Measurements from ENCODE around the gene RBM4B.

DNA sequence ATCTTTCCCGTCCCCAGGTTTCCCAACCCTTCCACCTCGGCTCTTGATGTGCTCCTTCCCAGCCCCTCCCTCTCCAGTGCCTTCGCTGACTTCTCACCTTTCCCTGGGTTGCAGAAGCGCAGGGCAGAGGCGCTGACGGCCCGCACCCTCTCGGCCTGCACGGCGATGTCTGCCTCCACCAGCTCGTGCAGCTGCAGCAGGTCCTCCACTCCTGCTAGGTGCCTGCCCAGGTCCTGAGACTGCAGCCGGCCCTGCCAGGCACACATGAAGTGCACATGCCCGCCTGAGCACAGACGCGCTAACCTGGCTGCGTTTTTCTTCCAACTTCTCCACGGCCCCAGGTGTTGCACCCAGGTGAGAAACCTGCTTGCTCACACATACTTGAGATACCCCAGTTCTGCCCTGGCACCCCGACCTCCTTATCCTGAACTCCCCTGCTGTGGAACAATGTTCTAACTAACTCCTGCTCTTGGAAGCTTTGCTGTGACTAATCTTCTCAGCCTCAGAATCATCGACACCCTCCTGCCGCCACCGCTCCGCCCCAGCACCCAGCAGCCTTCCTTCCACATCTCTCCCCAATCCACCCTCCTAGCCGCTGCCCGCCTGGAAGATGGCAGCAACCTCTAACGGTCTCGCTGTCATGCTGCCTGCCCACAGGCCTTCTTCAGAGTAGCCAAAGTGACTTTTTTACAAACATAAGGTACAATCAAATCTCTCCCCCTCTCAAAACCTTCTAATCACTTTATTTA is 28.1 kb upstream of the RBM4B start:
- TF ChIP-seq CTCF (IDR thresholded peaks at IDR 0.05; ENCODE audit: insufficient read depth, low read depth, low read length) (no peak), EZH2 (IDR thresholded peaks at IDR 0.05; ENCODE audit: insufficient read depth, low read length) (no peak)

All from astrocyte (in vitro differentiated cells and primary cell).